ENCODE data around the gene GRIK5.
"Not testable (repeated sequence)": the region's sequence is repeated elsewhere in the genome, so short reads cannot be mapped to it uniquely, and the experiment has no call there.

Gene GRIK5

GRCh38 chr19:42032431-42032830 is 37.6 kb downstream of the GRIK5 start:
- Mint-ChIP-seq H3K9me3 (no peaks in the 10 kb centered on the region), H3K27me3 (peaks cover 5% of the 10 kb centered on the region), H3K27ac (no peak overlapping the region), H3K4me1 (ENCODE audit: low read depth) (no peaks in the 10 kb centered on the region), H3K4me3 (no peak overlapping the region), H3K36me3 (ENCODE audit: low read depth) (no peaks in the 10 kb centered on the region)
- DNase-seq = no peak

GRCh38 chr19:42030645-42031440 is 39.2 kb downstream of the GRIK5 start:
- Mint-ChIP-seq H3K36me3 (ENCODE audit: low read depth) (no peaks in the 10 kb centered on the region), H3K4me1 (ENCODE audit: low read depth) (no peaks in the 10 kb centered on the region), H3K27me3 (peaks cover 8% of the 10 kb centered on the region), H3K4me3 (no peak overlapping the region), H3K27ac (no peak overlapping the region), H3K9me3 (no peaks in the 10 kb centered on the region)
- no peak for DNase-seq

GRCh38 chr19:42028304-42029216 is 41.4 kb downstream of the GRIK5 start:
- Mint-ChIP-seq H3K36me3 (ENCODE audit: low read depth) (no peaks in the 10 kb centered on the region), H3K4me1 (ENCODE audit: low read depth) (no peaks in the 10 kb centered on the region), H3K9me3 (no peaks in the 10 kb centered on the region), H3K4me3 (no peak overlapping the region), H3K27me3 (peaks cover 12% of the 10 kb centered on the region), H3K27ac (no peak overlapping the region)
- peak; percentile 46 for DNase-seq

GRCh38 chr19:42024622-42025111 is 45.3 kb downstream of the GRIK5 start:
- no peak for DNase-seq
- H3K36me3 Mint-ChIP-seq (ENCODE audit: low read depth) = no peaks in the 10 kb centered on the region
- H3K9me3 Mint-ChIP-seq = no peaks in the 10 kb centered on the region
- H3K27me3 Mint-ChIP-seq = peaks cover 7% of the 10 kb centered on the region
- no peak overlapping the region for H3K4me3 Mint-ChIP-seq
- H3K4me1 Mint-ChIP-seq (ENCODE audit: low read depth) = no peaks in the 10 kb centered on the region
- no peak overlapping the region for H3K27ac Mint-ChIP-seq

- DNase-seq = no peak
- Mint-ChIP-seq H3K27me3 (peaks cover 7% of the 10 kb centered on the region), H3K9me3 (no peaks in the 10 kb centered on the region), H3K36me3 (ENCODE audit: low read depth) (no peaks in the 10 kb centered on the region), H3K4me1 (ENCODE audit: low read depth) (peaks cover 3% of the 10 kb centered on the region), H3K4me3 (no peak overlapping the region), H3K27ac (no peak overlapping the region)
These were observed 46.1 kb downstream of the GRIK5 start for GRCh38 chr19:42023943-42024260.

- Mint-ChIP-seq H3K27ac (no peak overlapping the region), H3K9me3 (no peaks in the 10 kb centered on the region), H3K36me3 (ENCODE audit: low read depth) (no peaks in the 10 kb centered on the region), H3K4me3 (no peak overlapping the region), H3K4me1 (ENCODE audit: low read depth) (peaks cover 5% of the 10 kb centered on the region), H3K27me3 (peaks cover 7% of the 10 kb centered on the region)
- peak; percentile 37 for DNase-seq
These were observed 46.7 kb downstream of the GRIK5 start for GRCh38 chr19:42023121-42023942.

GRCh38 chr19:42022616-42023015 is 47.4 kb downstream of the GRIK5 start:
- Mint-ChIP-seq H3K9me3 (no peaks in the 10 kb centered on the region), H3K27me3 (peaks cover 7% of the 10 kb centered on the region), H3K4me1 (ENCODE audit: low read depth) (peaks cover 5% of the 10 kb centered on the region), H3K4me3 (no peak overlapping the region), H3K27ac (no peak overlapping the region), H3K36me3 (ENCODE audit: low read depth) (no peaks in the 10 kb centered on the region)
- DNase-seq = no peak

GRCh38 chr19:42021185-42021584 is 48.8 kb downstream of the GRIK5 start:
- DNase-seq = no peak
- peaks cover 4% of the 10 kb centered on the region for H3K27me3 Mint-ChIP-seq
- H3K27ac Mint-ChIP-seq = no peak overlapping the region
- H3K4me3 Mint-ChIP-seq = no peak overlapping the region
- no peaks in the 10 kb centered on the region for H3K36me3 Mint-ChIP-seq (ENCODE audit: low read depth)
- peaks cover 5% of the 10 kb centered on the region for H3K4me1 Mint-ChIP-seq (ENCODE audit: low read depth)
- no peaks in the 10 kb centered on the region for H3K9me3 Mint-ChIP-seq

- H3K9me3 Mint-ChIP-seq = no peaks in the 10 kb centered on the region
- no peak for DNase-seq
- peak overlapping the region; percentile 11 for H3K27ac Mint-ChIP-seq
- no peaks in the 10 kb centered on the region for H3K36me3 Mint-ChIP-seq (ENCODE audit: low read depth)
- peaks cover 5% of the 10 kb centered on the region for H3K4me1 Mint-ChIP-seq (ENCODE audit: low read depth)
- no peak overlapping the region for H3K4me3 Mint-ChIP-seq
- H3K27me3 Mint-ChIP-seq = no peaks in the 10 kb centered on the region
These were observed 51.4 kb downstream of the GRIK5 start for GRCh38 chr19:42018503-42019193.

- Mint-ChIP-seq H3K27me3 (no peaks in the 10 kb centered on the region), H3K36me3 (ENCODE audit: low read depth) (no peaks in the 10 kb centered on the region), H3K4me1 (ENCODE audit: low read depth) (peaks cover 5% of the 10 kb centered on the region), H3K4me3 (no peak overlapping the region), H3K9me3 (no peaks in the 10 kb centered on the region), H3K27ac (no peak overlapping the region)
- DNase-seq = no peak
These were observed 53.0 kb downstream of the GRIK5 start for GRCh38 chr19:42017040-42017439.

- not testable (repeated sequence) for H3K4me1 Mint-ChIP-seq (ENCODE audit: low read depth); H3K9me3 Mint-ChIP-seq; DNase-seq; H3K27ac Mint-ChIP-seq; H3K36me3 Mint-ChIP-seq (ENCODE audit: low read depth); H3K27me3 Mint-ChIP-seq; H3K4me3 Mint-ChIP-seq
These were observed 57.3 kb downstream of the GRIK5 start for GRCh38 chr19:42012747-42013146.

GRCh38 chr19:42010245-42011126 is 59.5 kb downstream of the GRIK5 start:
- no peak overlapping the region for H3K4me3 Mint-ChIP-seq
- no peak overlapping the region for H3K27ac Mint-ChIP-seq
- no peaks in the 10 kb centered on the region for H3K36me3 Mint-ChIP-seq (ENCODE audit: low read depth)
- no peak for DNase-seq
- H3K4me1 Mint-ChIP-seq (ENCODE audit: low read depth) = no peaks in the 10 kb centered on the region
- H3K9me3 Mint-ChIP-seq = no peaks in the 10 kb centered on the region
- no peaks in the 10 kb centered on the region for H3K27me3 Mint-ChIP-seq

GRCh38 chr19:42006569-42006968 is 63.4 kb downstream of the GRIK5 start:
- Mint-ChIP-seq H3K4me3 (no peak overlapping the region), H3K36me3 (ENCODE audit: low read depth) (no peaks in the 10 kb centered on the region), H3K27me3 (peaks cover 15% of the 10 kb centered on the region), H3K9me3 (no peaks in the 10 kb centered on the region), H3K4me1 (ENCODE audit: low read depth) (no peaks in the 10 kb centered on the region), H3K27ac (no peak overlapping the region)
- no peak for DNase-seq

All from activated T-cell treated with anti-CD3 and anti-CD28 coated beads, Interleukin-2, amount 50 U/mL, for 24 hours (primary cell).